HFFc6 (cell line): ENCODE results near the gene AMHR2. TPM values are rescaled to one million over a fixed set of nuclear protein-coding genes. Genes with fewer than 3 reads are reported as not detected.
"Not testable (repeated sequence)": the region's sequence is repeated elsewhere in the genome, so short reads cannot be mapped to it uniquely, and the experiment has no call there.

Experiments
- DNase-seq: peaks from one replicate; pipeline ENCODE4 v3.0.0-alpha.2; 2018
- H3K27ac Mint-ChIP-seq: 2 replicates; pipeline ENCODE4 v1.8.0; 2020; ENCODE audit warnings: mild to moderate bottlenecking, mixed read lengths
- H3K27me3 Mint-ChIP-seq: 2 replicates; pipeline ENCODE4 v1.8.0; 2021; ENCODE audit warnings: mild to moderate bottlenecking, moderate library complexity, mixed read lengths; ENCODE audit not compliant: insufficient read depth
- H3K36me3 Mint-ChIP-seq: 2 replicates; pipeline ENCODE4 v1.8.0; 2021; ENCODE audit warnings: low read depth, mixed read lengths
- H3K4me1 Mint-ChIP-seq: 2 replicates; pipeline ENCODE4 v1.8.0; 2020; ENCODE audit warnings: low read depth, mixed read lengths
- H3K4me3 Mint-ChIP-seq: 2 replicates; pipeline ENCODE4 v1.8.0; 2020; ENCODE audit warnings: mild to moderate bottlenecking, moderate library complexity, mixed read lengths
- H3K9me3 Mint-ChIP-seq: 2 replicates; pipeline ENCODE4 v1.8.0; 2020; ENCODE audit warnings: mild to moderate bottlenecking, mixed read lengths
- CTCF ChIP-seq: fragments of 200-600 bp; sonication (generic); IDR thresholded peaks from 2 replicates; pipeline ENCODE4 v1.5.0; 2021; ENCODE audit warnings: antibody characterized with exemption, mild to moderate bottlenecking
- total RNA-seq, 6 experiments: library from RNA; stranded (reverse); fragmentation: NEBNext Ultra II Directional; extraction: Animal tissue kit (Norgen Biotek cat#: 25700); gene quantifications; 2 replicates in 1 of 6; 3 replicates in 5 of 6; pipeline ENCODE4 v1.2.3, GENCODE V29; 2021

Gene AMHR2
- total RNA-seq, 6 experiments from 2014 or later, result not detected

- TF ChIP-seq CTCF, result no peak
- H3K4me3 Mint-ChIP-seq, result no peak overlapping the region
- H3K36me3 Mint-ChIP-seq, result no peaks in the 10 kb centered on the region
- peaks cover 30% of the 10 kb centered on the region for H3K4me1 Mint-ChIP-seq
- no peak overlapping the region for H3K27ac Mint-ChIP-seq
- H3K9me3 Mint-ChIP-seq, result no peaks in the 10 kb centered on the region
- H3K27me3 Mint-ChIP-seq, result peaks cover 7% of the 10 kb centered on the region
- DNase-seq, result no peak
These were observed 3.9 kb upstream of the AMHR2 start for GRCh38 chr12:53419756-53420155.

- not testable (repeated sequence) for H3K27me3 Mint-ChIP-seq, DNase-seq, H3K27ac Mint-ChIP-seq, H3K4me3 Mint-ChIP-seq, H3K9me3 Mint-ChIP-seq, H3K36me3 Mint-ChIP-seq
- H3K4me1 Mint-ChIP-seq, result peaks cover 13% of the 10 kb centered on the region
These were observed 1.4 kb upstream of the AMHR2 start for GRCh38 chr12:53422247-53422646.

- H3K4me1 Mint-ChIP-seq, result peaks cover 30% of the 10 kb centered on the region
- no peaks in the 10 kb centered on the region for H3K9me3 Mint-ChIP-seq
- no peak for DNase-seq
- no peak overlapping the region for H3K4me3 Mint-ChIP-seq
- peaks cover 5% of the 10 kb centered on the region for H3K27me3 Mint-ChIP-seq
- no peak overlapping the region for H3K27ac Mint-ChIP-seq
- no peaks in the 10 kb centered on the region for H3K36me3 Mint-ChIP-seq
- TF ChIP-seq CTCF, result no peak
These were observed 1.2 kb downstream of the AMHR2 start for GRCh38 chr12:53424626-53425514.

GRCh38 chr12:53425515-53426150, 2.0 kb downstream of the AMHR2 start:
- Mint-ChIP-seq H3K4me1 (peaks cover 28% of the 10 kb centered on the region), H3K27me3 (peaks cover 5% of the 10 kb centered on the region), H3K36me3 (no peaks in the 10 kb centered on the region), H3K9me3 (no peaks in the 10 kb centered on the region), H3K4me3 (no peak overlapping the region), H3K27ac (no peak overlapping the region)
- DNase-seq, result no peak
- no peak for TF ChIP-seq CTCF

- H3K27me3 Mint-ChIP-seq, result peaks cover 5% of the 10 kb centered on the region
- H3K9me3 Mint-ChIP-seq, result no peaks in the 10 kb centered on the region
- DNase-seq, result peak; percentile 96
- H3K27ac Mint-ChIP-seq, result 0 out of 2 replicates have a peak overlapping the region, but pooled peaks have one; percentile 6
- TF ChIP-seq CTCF, result no peak
- no peaks in the 10 kb centered on the region for H3K36me3 Mint-ChIP-seq
- no peak overlapping the region for H3K4me3 Mint-ChIP-seq
- peaks cover 23% of the 10 kb centered on the region for H3K4me1 Mint-ChIP-seq
These were observed 4.4 kb downstream of the AMHR2 start for GRCh38 chr12:53427905-53428594.
